ENCODE data around the gene PCSK4.
"Not testable (repeated sequence)": the region's sequence is repeated elsewhere in the genome, so short reads cannot be mapped to it uniquely, and the experiment has no call there.

PCSK4 gene

GRCh38 chr19:1522838-1523237 lies 32.7 kb upstream of the PCSK4 start:
- no peak for DNase-seq (ENCODE audit: extremely low read depth in 1 of 2, low read depth in 1 of 2)

- DNase-seq (ENCODE audit: extremely low read depth in 1 of 2, low read depth in 1 of 2) = no peak
Observed at GRCh38 chr19:1522061-1522460, 31.9 kb upstream of the PCSK4 start.

- no peak for DNase-seq (ENCODE audit: extremely low read depth in 1 of 2, low read depth in 1 of 2)
Observed at GRCh38 chr19:1521636-1522035, 31.5 kb upstream of the PCSK4 start.

- DNase-seq (ENCODE audit: extremely low read depth in 1 of 2, low read depth in 1 of 2) = no peak
Observed at GRCh38 chr19:1520203-1520780, 30.1 kb upstream of the PCSK4 start.

- not testable (repeated sequence) for DNase-seq (ENCODE audit: extremely low read depth in 1 of 2, low read depth in 1 of 2)
Observed at GRCh38 chr19:1519802-1520201, 29.7 kb upstream of the PCSK4 start.

- no peak for DNase-seq (ENCODE audit: extremely low read depth in 1 of 2, low read depth in 1 of 2)
Observed at GRCh38 chr19:1518471-1518870, 28.3 kb upstream of the PCSK4 start.

DNA sequence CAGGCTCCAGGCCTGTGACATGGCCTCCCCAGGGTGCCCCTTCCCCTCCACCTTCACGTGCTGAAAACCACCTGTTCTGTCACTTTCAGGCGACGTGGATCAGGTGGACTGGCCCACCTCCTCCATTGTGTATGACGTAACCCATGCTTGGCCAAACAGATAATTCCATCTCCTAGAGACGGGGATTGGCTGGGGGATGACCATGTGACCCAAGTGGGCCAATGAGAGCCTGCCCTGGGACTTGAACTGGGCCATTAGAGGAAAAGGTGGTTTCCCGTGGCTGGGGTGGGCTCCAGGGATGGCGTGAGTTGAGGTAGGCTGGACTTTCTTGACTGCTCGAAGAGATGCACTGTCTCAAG lies 26.2 kb upstream of the PCSK4 start:
- DNase-seq (ENCODE audit: extremely low read depth in 1 of 2, low read depth in 1 of 2) = no peak

- DNase-seq (ENCODE audit: extremely low read depth in 1 of 2, low read depth in 1 of 2) = no peak
Observed at GRCh38 chr19:1514986-1515721, 25.0 kb upstream of the PCSK4 start.

DNA sequence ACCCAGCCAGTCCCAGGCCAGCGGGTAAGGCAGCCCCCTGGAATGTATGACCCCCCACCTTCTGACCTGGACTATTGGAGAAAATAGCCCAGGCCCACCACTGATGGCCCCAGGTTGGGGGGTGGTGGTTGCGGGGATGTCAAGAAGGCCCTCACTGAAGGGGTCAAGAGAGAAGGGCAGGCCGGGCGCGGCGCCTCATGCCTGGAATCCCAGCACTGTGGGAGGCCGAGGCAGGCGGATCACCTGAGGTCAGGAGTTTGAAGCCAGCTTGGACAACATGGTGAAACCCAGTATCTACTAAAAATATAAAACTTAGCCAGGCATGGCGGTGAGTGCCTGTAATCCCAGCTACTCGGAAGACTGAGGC lies 24.1 kb upstream of the PCSK4 start:
- no peak for DNase-seq (ENCODE audit: extremely low read depth in 1 of 2, low read depth in 1 of 2)

DNA sequence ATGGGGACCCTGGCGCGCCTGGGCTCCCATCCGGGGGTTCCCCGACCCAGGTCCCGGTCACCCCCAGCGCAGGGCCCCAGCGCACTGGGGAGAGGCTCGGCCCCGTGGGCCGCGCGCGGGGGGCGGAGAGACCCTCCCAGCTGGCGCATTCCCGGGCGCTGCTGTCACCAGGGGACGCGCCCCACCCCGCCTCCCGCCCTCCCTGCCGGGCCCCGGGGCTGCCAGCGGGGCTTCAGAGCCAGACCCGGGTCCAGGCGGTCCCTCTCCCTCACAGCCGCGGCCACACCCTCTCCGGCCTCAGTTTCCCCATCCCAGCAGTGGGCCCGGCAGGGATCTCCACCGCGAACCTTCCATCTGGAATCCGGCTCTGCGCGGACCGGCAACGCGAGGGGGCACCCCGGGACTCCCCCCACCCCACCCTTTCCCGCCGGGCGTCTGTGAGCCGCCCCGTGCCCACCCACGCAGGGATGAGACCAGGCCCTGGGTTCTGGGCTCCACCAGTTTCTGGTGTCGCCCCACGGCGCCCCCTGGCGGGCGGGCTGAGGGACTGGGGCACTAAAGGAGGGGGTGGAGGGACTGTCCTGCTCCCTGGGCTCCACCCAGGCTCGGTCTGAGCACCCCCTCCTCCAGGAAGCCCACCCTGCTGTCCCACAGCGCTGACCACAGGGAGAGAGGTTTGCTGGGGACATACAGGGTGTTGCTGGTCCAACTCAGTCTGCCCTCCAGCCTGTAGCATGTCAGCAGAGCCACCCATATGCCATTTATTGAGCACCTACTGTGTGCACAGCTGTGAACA lies 23.5 kb upstream of the PCSK4 start:
- peak in 1 of 2 donors; percentile 62 for DNase-seq (ENCODE audit: extremely low read depth in 1 of 2, low read depth in 1 of 2)

- DNase-seq (ENCODE audit: extremely low read depth in 1 of 2, low read depth in 1 of 2) = peak; percentile 56 to 57
Observed at GRCh38 chr19:1512671-1513498, 22.7 kb upstream of the PCSK4 start, which contains the start of gene ADAMTSL5. Gene ADAMTSL5, minus strand, starts transcription at chr19:1513019. Its CDS starts 2,076 bp downstream, at chr19:1510943.

DNA sequence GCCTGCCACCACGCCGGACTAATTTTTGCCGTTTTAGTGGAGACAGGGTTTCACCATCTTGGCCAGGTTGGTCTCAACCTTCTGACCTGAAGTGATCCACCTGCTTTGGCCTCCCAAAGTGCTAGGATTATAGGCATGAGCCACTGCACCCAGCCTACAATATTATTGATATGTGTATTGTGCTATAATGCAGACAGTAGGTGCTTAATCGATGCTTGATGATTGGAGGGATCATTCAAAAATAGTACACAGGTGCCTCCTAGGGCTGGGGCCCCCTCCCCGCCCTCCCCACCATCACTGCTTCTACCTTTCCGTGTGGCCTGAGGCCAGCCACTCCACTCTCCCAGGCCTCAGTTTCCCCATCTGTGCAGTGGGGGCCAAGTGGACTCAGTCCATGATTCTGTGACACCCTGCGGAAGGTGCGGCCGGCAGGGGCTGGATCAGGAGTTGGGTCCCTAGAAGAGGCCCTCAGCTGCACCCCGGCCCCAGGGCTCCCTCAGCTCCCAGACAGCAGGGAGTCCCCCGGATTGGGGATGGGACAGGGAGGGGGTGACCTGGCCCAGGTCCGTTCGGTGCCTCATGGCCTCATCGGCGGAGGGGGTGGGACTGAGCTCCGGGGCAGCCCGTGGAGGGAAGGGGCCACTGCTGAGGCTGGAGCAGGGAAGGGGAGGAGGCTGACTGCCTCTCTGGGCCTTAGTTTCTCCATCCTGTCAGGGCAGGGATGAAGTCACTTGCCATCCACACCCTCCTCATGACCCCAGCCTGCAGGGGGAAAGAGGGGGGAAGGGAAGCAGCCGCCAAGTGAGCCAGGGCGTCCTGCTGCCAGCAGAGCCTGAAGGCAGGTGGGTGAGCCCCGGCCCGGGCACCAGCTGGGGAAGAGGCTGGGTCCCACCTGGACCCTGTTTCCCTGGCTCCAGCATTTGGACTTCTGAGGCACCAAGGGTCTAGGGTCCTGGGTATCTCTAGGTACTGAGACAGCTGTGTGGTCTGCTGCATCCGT lies 21.5 kb upstream of the PCSK4 start:
- DNase-seq (ENCODE audit: extremely low read depth in 1 of 2, low read depth in 1 of 2) = no peak

DNA sequence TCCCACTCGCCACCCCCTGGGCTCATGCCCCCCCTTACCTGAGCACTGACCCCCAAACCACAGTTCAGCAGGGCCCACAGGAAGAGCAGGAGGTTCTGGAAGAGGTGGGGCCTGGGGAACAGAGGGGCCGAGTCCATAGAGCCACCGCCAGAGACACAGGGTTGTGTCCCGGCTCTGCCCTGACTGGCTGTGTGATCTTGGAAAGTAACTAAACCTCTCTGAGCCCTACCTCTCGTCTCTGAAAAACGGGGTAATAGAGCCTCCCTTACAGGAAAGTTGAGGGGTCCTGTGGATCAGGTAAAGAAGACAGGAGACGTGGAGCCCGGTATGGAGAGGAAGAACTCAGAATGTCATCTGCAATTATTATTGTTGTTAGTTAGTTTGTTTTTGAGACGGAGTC lies 20.7 kb upstream of the PCSK4 start:
- no peak for DNase-seq (ENCODE audit: extremely low read depth in 1 of 2, low read depth in 1 of 2)

- no peak for DNase-seq (ENCODE audit: extremely low read depth in 1 of 2, low read depth in 1 of 2)
Observed at GRCh38 chr19:1510442-1510806, 20.3 kb upstream of the PCSK4 start.

- no peak for DNase-seq (ENCODE audit: extremely low read depth in 1 of 2, low read depth in 1 of 2)
Observed at GRCh38 chr19:1509602-1510441, 19.7 kb upstream of the PCSK4 start.

DNA sequence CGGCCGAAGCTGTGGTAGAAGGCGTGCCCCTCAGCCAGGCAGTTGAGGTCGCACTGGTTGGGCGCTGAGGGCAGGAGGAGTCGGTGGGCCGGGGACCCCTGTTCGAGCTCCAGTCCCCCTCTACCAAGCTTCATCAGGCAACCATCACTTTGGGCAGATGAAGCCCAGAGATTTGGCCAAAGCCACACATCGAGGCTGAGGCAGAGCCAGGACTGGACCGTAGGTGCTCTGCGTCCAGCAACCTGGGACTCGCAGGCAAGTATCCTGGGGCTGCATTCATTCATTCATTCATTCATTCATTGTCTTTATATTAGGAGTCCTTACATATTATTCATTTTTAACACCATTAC lies 18.3 kb upstream of the PCSK4 start:
- DNase-seq (ENCODE audit: extremely low read depth in 1 of 2, low read depth in 1 of 2) = no peak

DNA sequence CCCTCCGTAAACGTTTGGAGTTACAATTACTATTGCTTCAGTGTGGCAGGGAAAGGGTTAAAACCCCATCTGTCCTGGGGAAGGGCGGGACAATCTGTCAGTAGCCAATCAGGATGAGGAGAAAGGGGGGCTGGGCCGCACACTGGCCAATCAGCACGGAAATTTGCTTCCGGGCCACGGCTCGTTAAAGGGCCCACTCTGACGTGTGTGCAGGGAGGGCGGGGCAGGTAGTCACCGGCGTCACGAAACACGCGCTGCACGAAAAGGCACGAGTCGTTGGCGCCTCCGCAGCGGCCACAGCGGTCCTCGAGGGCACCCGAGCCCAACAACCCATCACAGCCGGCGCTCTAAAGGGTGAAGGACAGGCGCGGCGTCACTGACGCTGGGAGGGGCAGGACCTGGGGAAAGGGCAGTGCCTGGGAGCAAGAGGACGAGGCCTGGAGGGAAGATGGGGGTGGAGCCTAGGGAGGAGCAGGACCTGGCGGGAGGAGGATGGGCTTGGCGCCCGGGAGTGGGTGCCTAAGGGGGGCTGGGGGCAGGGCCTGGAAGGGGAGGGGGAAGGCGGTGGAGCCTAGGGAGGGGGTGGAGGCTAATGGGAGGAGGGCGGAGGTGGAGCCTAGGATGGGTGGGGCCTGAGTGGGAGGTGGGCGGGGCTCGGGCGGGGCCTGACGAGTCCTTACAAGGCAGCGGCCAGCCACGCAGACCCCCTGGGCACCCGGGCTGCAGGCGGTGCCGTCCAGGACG lies 17.8 kb upstream of the PCSK4 start:
- peak; percentile 69 to 89 for DNase-seq (ENCODE audit: extremely low read depth in 1 of 2, low read depth in 1 of 2)

DNA sequence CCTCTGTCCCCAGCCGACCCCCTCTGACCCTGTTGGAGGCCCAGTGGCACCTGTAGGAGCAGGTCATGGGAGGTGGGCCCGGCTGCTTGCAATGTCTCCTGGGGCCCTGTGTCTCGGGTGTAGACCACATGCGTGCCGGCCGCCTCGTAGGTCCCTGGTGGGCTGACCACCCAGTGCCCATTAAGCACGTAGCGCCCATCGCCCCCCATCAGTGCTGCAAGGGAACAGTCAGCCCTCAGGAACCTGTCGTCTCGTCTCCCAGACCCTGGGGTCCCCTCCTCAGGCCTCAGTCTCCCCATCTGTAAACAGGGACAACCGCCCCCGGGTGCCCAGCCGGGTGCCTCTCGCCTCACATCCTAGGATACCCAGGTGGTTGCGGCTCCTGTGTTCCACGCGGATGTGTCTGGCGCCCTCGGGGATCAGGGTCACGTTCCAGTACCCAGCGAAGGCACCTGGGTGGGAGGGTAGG lies 17.1 kb upstream of the PCSK4 start:
- DNase-seq (ENCODE audit: extremely low read depth in 1 of 2, low read depth in 1 of 2) = no peak
